IPS DF 19.7 (cell line): ENCODE results near the gene SLC13A4.
"Not testable (repeated sequence)": the region's sequence is repeated elsewhere in the genome, so short reads cannot be mapped to it uniquely, and the experiment has no call there.

Experiments
- DNase-seq: peaks from one replicate; pipeline ENCODE4 v3.0.0-alpha.2; 2013; ENCODE audit warnings: low read depth, low spot score

Gene SLC13A4

GRCh38 chr7:135697276-135698049 lies 30.5 kb downstream of the SLC13A4 start:
- no peak for DNase-seq

- no peak for DNase-seq
Observed at GRCh38 chr7:135693558-135693957, 34.4 kb downstream of the SLC13A4 start.

- not testable (repeated sequence) for DNase-seq
Observed at GRCh38 chr7:135692606-135693005, 35.4 kb downstream of the SLC13A4 start.

GRCh38 chr7:135692055-135692454 lies 35.9 kb downstream of the SLC13A4 start:
- no peak for DNase-seq

- DNase-seq = no peak
Observed at GRCh38 chr7:135690566-135690965, 37.4 kb downstream of the SLC13A4 start.

GRCh38 chr7:135687466-135687865 lies 40.5 kb downstream of the SLC13A4 start:
- no peak for DNase-seq

GRCh38 chr7:135685306-135686084 lies 42.5 kb downstream of the SLC13A4 start:
- DNase-seq = no peak

GRCh38 chr7:135684699-135685098 lies 43.3 kb downstream of the SLC13A4 start:
- no peak for DNase-seq

- DNase-seq = no peak
Observed at GRCh38 chr7:135684136-135684535, 43.9 kb downstream of the SLC13A4 start.

GRCh38 chr7:135683609-135684008 lies 44.4 kb downstream of the SLC13A4 start:
- no peak for DNase-seq

- no peak for DNase-seq
Observed at GRCh38 chr7:135682191-135682590, 45.8 kb downstream of the SLC13A4 start.

GRCh38 chr7:135681762-135682161 lies 46.2 kb downstream of the SLC13A4 start:
- no peak for DNase-seq

GRCh38 chr7:135678612-135679575 lies 49.1 kb downstream of the SLC13A4 start:
- no peak for DNase-seq

GRCh38 chr7:135673360-135673706 lies 54.7 kb downstream of the SLC13A4 start:
- no peak for DNase-seq

- no peak for DNase-seq
Observed at GRCh38 chr7:135672560-135673359, 55.2 kb downstream of the SLC13A4 start.

- no peak for DNase-seq
Observed at GRCh38 chr7:135670179-135670578, 57.8 kb downstream of the SLC13A4 start.

GRCh38 chr7:135669774-135670173 lies 58.2 kb downstream of the SLC13A4 start:
- no peak for DNase-seq

GRCh38 chr7:135668852-135669395 lies 59.1 kb downstream of the SLC13A4 start:
- not testable (repeated sequence) for DNase-seq

GRCh38 chr7:135667626-135668025 lies 60.4 kb downstream of the SLC13A4 start:
- DNase-seq = not testable (repeated sequence)

GRCh38 chr7:135666846-135667245 lies 61.1 kb downstream of the SLC13A4 start:
- DNase-seq = no peak

- DNase-seq = no peak
Observed at GRCh38 chr7:135666156-135666555, 61.8 kb downstream of the SLC13A4 start.
